Naive thymus-derived CD8-positive, alpha-beta T cell (primary cell): Measurements from ENCODE around the gene NIP7. TPM values are rescaled to one million over a fixed set of nuclear protein-coding genes. Genes with fewer than 3 reads are reported as not detected.
A peak's percentile ranks its signal among the peaks of the same experiment; 100 is the strongest.
"Not testable (repeated sequence)": the region's sequence is repeated elsewhere in the genome, so short reads cannot be mapped to it uniquely, and the experiment has no call there.

Experiments used
- ATAC-seq, 2 donors: fragments of 150-1000 bp; cut with Tn5 transposase in 1 of 2; sonication (Bioruptor Pico), chemical (Tn5 transposase) in 1 of 2; 1 replicate in 1 of 2; 2 replicates in 1 of 2; pipeline ENCODE4 v1.10.0; 2021; ENCODE audit warnings: mild to moderate bottlenecking in 2 of 2, moderate library complexity in 2 of 2
- POLR2A ChIA-PET: fragments of 350-600 bp; sonication (Branson Sonifier 250); formaldehyde crosslinking; loops from one replicate; lab custom pipeline; 2021; ENCODE audit warnings: antibody characterized with exemption; lab: Charles Lee
- DNase-seq, 10 donors: peaks; one replicate each; pipeline versions ENCODE4 v3.0.0 to v3.0.0-alpha.2; 2020 to 2022
- H3K27ac Mint-ChIP-seq, 10 donors: one replicate each; pipeline ENCODE4 v1.8.0; 2020 to 2022; ENCODE audit warnings: mild to moderate bottlenecking in 10 of 10, mixed read lengths in 10 of 10, moderate library complexity in 4 of 10, inconsistent platforms in 1 of 10
- H3K27me3 Mint-ChIP-seq, 5 donors: one replicate each; pipeline ENCODE4 v1.8.0; 2021 to 2022; ENCODE audit warnings: mixed read lengths in 5 of 5
- H3K36me3 Mint-ChIP-seq, 3 donors: one replicate each; pipeline ENCODE4 v1.8.0; 2020 to 2022; ENCODE audit warnings: mixed read lengths in 3 of 3, mild to moderate bottlenecking in 2 of 3, inconsistent platforms in 1 of 3
- H3K4me1 Mint-ChIP-seq, 4 donors: one replicate each; pipeline ENCODE4 v1.8.0; 2021 to 2022; ENCODE audit warnings: mixed read lengths in 4 of 4
- H3K4me3 Mint-ChIP-seq, 10 donors: one replicate each; pipeline ENCODE4 v1.8.0; 2020 to 2022; ENCODE audit warnings: mild to moderate bottlenecking in 10 of 10, mixed read lengths in 10 of 10, moderate library complexity in 6 of 10, inconsistent platforms in 1 of 10
- H3K9me3 Mint-ChIP-seq, 9 donors: one replicate each; pipeline ENCODE4 v1.8.0; 2020 to 2022; ENCODE audit warnings: mixed read lengths in 9 of 9, mild to moderate bottlenecking in 3 of 9, inconsistent platforms in 1 of 9, moderate library complexity in 1 of 9
- polyA plus RNA-seq, 3 donors: library from polyadenylated mRNA; unstranded; fragments of 300-500 nt; fragmentation: Illumina TruSeq; gene quantifications; one replicate each; pipeline ENCODE4 v1.2.3, GENCODE V29; 2021
- total RNA-seq, 8 experiments: library from RNA in 2 of 8; stranded (reverse) in 2 of 8; gene quantifications; one replicate each; pipeline ENCODE4 v1.2.3 and lab custom pipeline; 2021 to 2026

The NIP7 gene
- total and polyA plus RNA-seq, 5 experiments from 2014 or later = 17.6 to 34.4 (median 24.8) TPM

- Mint-ChIP-seq H3K4me3 (no peak overlapping the region), H3K27me3 (no peaks in the 10 kb centered on the region), H3K9me3 (no peaks in the 10 kb centered on the region), H3K4me1 (peaks cover 0 to 6% (median 2%) of the 10 kb centered on the region in 4 donors), H3K36me3 (peaks cover 0 to 27% (median 0%) of the 10 kb centered on the region in 3 donors), H3K27ac (peak overlapping the region in 2 of 10 donors; percentile 38 to 59)
- POLR2A ChIA-PET = no interaction called here
- no peak for DNase-seq
- ATAC-seq = no peak
Measured at GRCh38 chr16:69349536-69349935, 10.0 kb downstream of the NIP7 start.

GRCh38 chr16:69350536-69351133 lies 11.1 kb downstream of the NIP7 start:
- no peak for ATAC-seq
- H3K27me3 Mint-ChIP-seq = no peaks in the 10 kb centered on the region
- DNase-seq = no peak
- peak overlapping the region in 1 of 10 donors; percentile 18 for H3K27ac Mint-ChIP-seq
- H3K4me3 Mint-ChIP-seq = no peak overlapping the region
- peaks cover 0 to 5% (median 2%) of the 10 kb centered on the region in 4 donors for H3K4me1 Mint-ChIP-seq
- POLR2A ChIA-PET = no interaction called here
- no peaks in the 10 kb centered on the region for H3K9me3 Mint-ChIP-seq
- peaks cover 0 to 34% (median 2%) of the 10 kb centered on the region in 3 donors for H3K36me3 Mint-ChIP-seq

- H3K36me3 Mint-ChIP-seq = peaks cover 0 to 42% (median 2%) of the 10 kb centered on the region in 3 donors
- H3K27me3 Mint-ChIP-seq = no peaks in the 10 kb centered on the region
- ATAC-seq (no peak), DNase-seq (no peak)
- H3K27ac Mint-ChIP-seq = peak within 1 kb of the TSS in 6 of 10 donors; percentile 18 to 72 (median 40)
- POLR2A ChIA-PET = no interaction called here
- H3K4me3 Mint-ChIP-seq = no peak within 1 kb of the TSS
- H3K9me3 Mint-ChIP-seq = no peaks in the 10 kb centered on the region
- peaks cover 0 to 4% (median 0%) of the 10 kb centered on the region in 4 donors for H3K4me1 Mint-ChIP-seq
Measured at GRCh38 chr16:69351309-69352027, 11.9 kb downstream of the NIP7 start, which contains the start of gene TMED6. TSS of gene TMED6 (minus strand) at chr16:69351786. CDS start at chr16:69351753, 33 bp downstream.

- peaks cover 4 to 17% (median 13%) of the 10 kb centered on the region in 4 donors for H3K4me1 Mint-ChIP-seq
- H3K36me3 Mint-ChIP-seq = peaks cover 0 to 78% (median under 1%) of the 10 kb centered on the region in 3 donors
- not testable (repeated sequence) for ATAC-seq, H3K4me3 Mint-ChIP-seq, H3K27me3 Mint-ChIP-seq, DNase-seq, H3K9me3 Mint-ChIP-seq
- POLR2A ChIA-PET = interaction anchor here (0.7 kb wide), 1 partner anchor 11 kb away, joined by 3 read pairs; no protein-coding TSS in a partner anchor
- H3K27ac Mint-ChIP-seq = peak overlapping the region in 1 of 10 donors; percentile 13
Measured at GRCh38 chr16:69360070-69360469, 20.5 kb downstream of the NIP7 start.

GRCh38 chr16:69363281-69363717 lies 23.7 kb downstream of the NIP7 start:
- no peak overlapping the region for H3K4me3 Mint-ChIP-seq
- peak overlapping the region in 2 of 10 donors; percentile 11 to 78 for H3K27ac Mint-ChIP-seq
- no peaks in the 10 kb centered on the region for H3K27me3 Mint-ChIP-seq
- ATAC-seq (no peak), DNase-seq (no peak)
- H3K4me1 Mint-ChIP-seq = peaks cover 4 to 17% (median 16%) of the 10 kb centered on the region in 4 donors
- no peaks in the 10 kb centered on the region for H3K9me3 Mint-ChIP-seq
- H3K36me3 Mint-ChIP-seq = peaks cover 0 to 78% (median 11%) of the 10 kb centered on the region in 3 donors
- POLR2A ChIA-PET = no interaction called here

GRCh38 chr16:69364088-69364487 lies 24.5 kb downstream of the NIP7 start:
- H3K36me3 Mint-ChIP-seq = peaks cover 0 to 85% (median 11%) of the 10 kb centered on the region in 3 donors
- POLR2A ChIA-PET = interaction anchor here (0.8 kb wide), 1 partner anchor 981 kb away, joined by 3 read pairs; no protein-coding TSS in a partner anchor

GRCh38 chr16:69365901-69366300 lies 26.3 kb downstream of the NIP7 start:
- POLR2A ChIA-PET = no interaction called here
- ATAC-seq = no peak
- H3K36me3 Mint-ChIP-seq = peaks cover 0 to 90% (median 18%) of the 10 kb centered on the region in 3 donors
- H3K27me3 Mint-ChIP-seq = no peaks in the 10 kb centered on the region
- peaks cover 10 to 24% (median 21%) of the 10 kb centered on the region in 4 donors for H3K4me1 Mint-ChIP-seq
- no peak overlapping the region for H3K4me3 Mint-ChIP-seq
- no peaks in the 10 kb centered on the region for H3K9me3 Mint-ChIP-seq
- peak overlapping the region in 4 of 10 donors; percentile 1 to 69 (median 34) for H3K27ac Mint-ChIP-seq
- no peak for DNase-seq

More at GRCh38 chr16:69364088-69364487, 24.5 kb downstream of the NIP7 start:
- ATAC-seq = no peak
- Mint-ChIP-seq H3K4me3 (no peak overlapping the region), H3K9me3 (no peaks in the 10 kb centered on the region), H3K27ac (peak overlapping the region in 2 of 10 donors; percentile 41 to 74), H3K27me3 (no peaks in the 10 kb centered on the region), H3K4me1 (peaks cover 4 to 17% (median 16%) of the 10 kb centered on the region in 4 donors)
- DNase-seq = no peak

- DNase-seq (no peak), ATAC-seq (no peak)
- POLR2A ChIA-PET = no interaction called here
- Mint-ChIP-seq H3K9me3 (no peaks in the 10 kb centered on the region), H3K27me3 (no peaks in the 10 kb centered on the region), H3K4me1 (peaks cover 12 to 24% (median 20%) of the 10 kb centered on the region in 4 donors), H3K27ac (peak overlapping the region in 1 of 10 donors; percentile 53), H3K4me3 (no peak overlapping the region), H3K36me3 (peaks cover 0 to 90% (median 18%) of the 10 kb centered on the region in 3 donors)
Measured at GRCh38 chr16:69366431-69366830, 26.9 kb downstream of the NIP7 start.

- DNase-seq (no peak), ATAC-seq (no peak)
- H3K36me3 Mint-ChIP-seq = peaks cover 0 to 94% (median 18%) of the 10 kb centered on the region in 3 donors
- peaks cover 15 to 19% (median 15%) of the 10 kb centered on the region in 4 donors for H3K4me1 Mint-ChIP-seq
- H3K27ac Mint-ChIP-seq = peak overlapping the region in 2 of 10 donors; percentile 34 to 49
- no peaks in the 10 kb centered on the region for H3K27me3 Mint-ChIP-seq
- POLR2A ChIA-PET = interaction anchor here (0.6 kb wide), 1 partner anchor 79 kb away, joined by 5 read pairs; no protein-coding TSS in a partner anchor
- no peaks in the 10 kb centered on the region for H3K9me3 Mint-ChIP-seq
- H3K4me3 Mint-ChIP-seq = no peak overlapping the region
Measured at GRCh38 chr16:69367980-69368379, 28.4 kb downstream of the NIP7 start.

GRCh38 chr16:69368866-69369265 lies 29.3 kb downstream of the NIP7 start:
- Mint-ChIP-seq H3K36me3 (peaks cover 0 to 95% (median 18%) of the 10 kb centered on the region in 3 donors), H3K27me3 (no peaks in the 10 kb centered on the region), H3K9me3 (no peaks in the 10 kb centered on the region), H3K4me1 (peaks cover 13 to 25% (median 18%) of the 10 kb centered on the region in 4 donors), H3K4me3 (no peak overlapping the region), H3K27ac (no peak overlapping the region)
- POLR2A ChIA-PET = no interaction called here
- no peak for DNase-seq
- no peak for ATAC-seq

- peak overlapping the region in 4 of 10 donors; percentile 4 to 52 (median 30) for H3K27ac Mint-ChIP-seq
- H3K36me3 Mint-ChIP-seq = peaks cover 0 to 79% (median 15%) of the 10 kb centered on the region in 3 donors
- no peaks in the 10 kb centered on the region for H3K9me3 Mint-ChIP-seq
Measured at GRCh38 chr16:69371564-69371963, 32.0 kb downstream of the NIP7 start.

GRCh38 chr16:69373019-69373418 lies 33.4 kb downstream of the NIP7 start:
- POLR2A ChIA-PET = interaction anchor here (0.8 kb wide), 1 partner anchor 12 kb away, joined by 5 read pairs; no protein-coding TSS in a partner anchor

More at GRCh38 chr16:69371564-69371963, 32.0 kb downstream of the NIP7 start:
- H3K27me3 Mint-ChIP-seq = no peaks in the 10 kb centered on the region
- H3K4me3 Mint-ChIP-seq = no peak overlapping the region
- peaks cover 10 to 25% (median 18%) of the 10 kb centered on the region in 4 donors for H3K4me1 Mint-ChIP-seq
- POLR2A ChIA-PET = interaction anchor here (0.7 kb wide), 2 partner anchors 38 to 240 kb away, joined by 3 to 7 read pairs; no protein-coding TSS in a partner anchor
- ATAC-seq = no peak
- no peak for DNase-seq

More at GRCh38 chr16:69373019-69373418, 33.4 kb downstream of the NIP7 start:
- DNase-seq (no peak), ATAC-seq (no peak)
- peaks cover 9 to 25% (median 18%) of the 10 kb centered on the region in 4 donors for H3K4me1 Mint-ChIP-seq
- H3K4me3 Mint-ChIP-seq = no peak overlapping the region
- peak overlapping the region in 4 of 10 donors; percentile 23 to 60 (median 38) for H3K27ac Mint-ChIP-seq
- no peaks in the 10 kb centered on the region for H3K9me3 Mint-ChIP-seq
- H3K36me3 Mint-ChIP-seq = peaks cover 0 to 75% (median 10%) of the 10 kb centered on the region in 3 donors
- H3K27me3 Mint-ChIP-seq = no peaks in the 10 kb centered on the region
